Kidney (tissue), 14 donors: Measurements from ENCODE around the gene C12orf75. TPM values are rescaled to one million over a fixed set of nuclear protein-coding genes. Genes with fewer than 3 reads are reported as not detected.
"Not testable (repeated sequence)": the region's sequence is repeated elsewhere in the genome, so short reads cannot be mapped to it uniquely, and the experiment has no call there.

Experiments
- DNase-seq, 5 donors: peaks; one replicate each; pipeline ENCODE4 v3.0.0-alpha.2; 2013 to 2020
- FAIRE-seq: peaks from 2 replicates; lab custom pipeline; 2012; peaks lifted over from hg19 to GRCh38; lab: Jason Lieb, UNC
- H3K27ac ChIP-seq, 2 donors: one replicate each; pipeline ENCODE4 v1.7.0; 2013; ENCODE audit warnings: low read depth in 2 of 2, low read length in 2 of 2, inconsistent platforms in 1 of 2
- H3K27me3 ChIP-seq: one replicate; pipeline ENCODE4 v1.7.1; 2013; ENCODE audit warnings: low read length, inconsistent platforms; ENCODE audit not compliant: control insufficient read depth, insufficient read depth
- H3K36me3 ChIP-seq, 3 donors: one replicate each; pipeline versions ENCODE4 v1.7.0 to v1.7.1; 2013; ENCODE audit warnings: low read length in 3 of 3, control low read depth in 1 of 3, inconsistent platforms in 1 of 3; ENCODE audit not compliant: insufficient read depth in 3 of 3, control insufficient read depth in 2 of 3
- H3K4me1 ChIP-seq, 3 donors: one replicate each; pipeline versions ENCODE4 v1.7.0 to v1.7.1; 2013; ENCODE audit warnings: low read length in 3 of 3, inconsistent platforms in 1 of 3, low read depth in 1 of 3; ENCODE audit not compliant: control insufficient read depth in 2 of 3, insufficient read depth in 2 of 3
- H3K4me3 ChIP-seq, 3 donors: one replicate each; pipeline versions ENCODE4 v1.7.0 to v1.8.1; 2013; ENCODE audit warnings: low read length in 3 of 3, control low read depth in 1 of 3, inconsistent platforms in 1 of 3
- H3K9ac ChIP-seq, 3 donors: one replicate each; pipeline versions ENCODE4 v1.7.0 to v1.7.1; 2013; ENCODE audit warnings: low read length in 3 of 3, control low read depth in 1 of 3, inconsistent platforms in 1 of 3
- H3K9me3 ChIP-seq, 3 donors: one replicate each; pipeline versions ENCODE4 v1.7.0 to v1.7.1; 2013; ENCODE audit warnings: low read length in 3 of 3, control low read depth in 1 of 3, inconsistent platforms in 1 of 3; ENCODE audit not compliant: control insufficient read depth in 2 of 3, insufficient read depth in 1 of 3
- intact Hi-C: fragments of 100-400 bp; cut with DNase I; formaldehyde crosslinking; loops from one replicate; pipeline ENCODE4 v1.11.1; 2022
- polyA plus RNA-seq: library from polyadenylated mRNA; stranded (reverse); fragments of 350-450 nt; fragmentation: Illumina TruSeq; extraction: RNeasy Lipid Tissue Mini Kit (QIAGEN cat#74804); gene quantifications from one replicate; pipeline ENCODE4 v1.2.3, GENCODE V29; 2014; ENCODE audit warnings: low read depth, low replicate concordance; ENCODE audit not compliant: insufficient read depth
- total RNA-seq: library from RNA; stranded (reverse); fragmentation: NEBNext Ultra II Directional; extraction: Animal tissue kit (Norgen Biotek cat#: 25700); gene quantifications from one replicate; pipeline ENCODE4 v1.2.1, GENCODE V29; 2021
- TF ChIP-seq, protein P1 (sequence below): IDR thresholded peaks from 3 replicates; pipeline ENCODE4 v1.5.1; 2012; ENCODE audit warnings: mild to moderate bottlenecking, moderate library complexity, borderline replicate concordance; ENCODE audit not compliant: insufficient read depth; ENCODE audit errors: extremely low read depth
- donor health status: control.
- donor health status: control.
- donor health status: control.
- donor health status: control.
- donor health status: control.
- donor health status: DM: yes; HTN: yes; CAD: no.
- donor health status: Normal renal cell carcinoma (clear cell type).

The C12orf75 gene
- total and polyA plus RNA-seq, 2 donors from 2014 or later, result 107 to 127 TPM

DNA sequence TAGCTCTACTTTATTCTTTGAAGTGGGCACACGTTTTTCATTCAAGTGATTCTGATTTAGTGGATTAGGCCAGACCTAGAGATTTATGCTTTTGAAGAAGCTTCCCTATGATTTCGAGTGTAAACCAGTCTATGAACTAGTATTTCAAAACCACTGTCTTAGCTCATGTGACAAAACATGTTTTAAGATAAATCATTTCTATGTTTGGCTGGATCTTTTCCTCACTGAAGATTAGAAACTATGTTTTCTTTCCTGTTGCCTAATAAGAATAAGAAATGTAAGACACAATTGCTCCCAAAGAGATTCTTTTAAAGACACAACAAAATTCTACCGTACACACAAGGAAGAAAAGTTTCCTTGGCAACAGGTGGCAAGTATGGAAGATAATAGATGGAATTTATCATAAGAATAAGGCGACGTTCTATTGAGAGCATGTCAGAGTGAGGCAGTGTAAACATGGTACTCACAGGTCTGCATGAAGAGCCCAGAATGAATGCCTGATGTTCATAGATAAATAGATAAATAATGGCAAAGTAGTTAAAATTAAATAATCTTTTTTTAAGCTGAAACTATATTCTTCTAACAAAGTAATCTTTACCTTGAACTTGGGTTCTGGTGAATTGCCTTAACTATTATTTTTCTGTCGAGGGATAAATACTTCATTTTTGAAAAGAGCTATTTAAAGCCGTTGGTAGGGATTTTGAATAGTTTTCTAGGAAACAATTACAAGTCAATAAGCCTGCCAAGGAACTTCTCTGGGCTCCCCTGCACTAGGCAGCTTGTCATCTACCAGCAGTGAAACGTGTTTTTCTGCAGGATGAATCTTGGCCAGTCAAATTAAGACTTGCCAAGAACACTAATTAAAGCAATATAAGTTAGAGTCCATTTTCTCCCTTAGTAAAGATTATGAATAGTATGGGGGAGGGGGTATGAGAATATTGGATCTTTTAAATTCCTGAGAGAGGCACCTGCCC is 34.1 kb upstream of the C12orf75 start:
- H3K27me3 ChIP-seq, result no peaks in the 10 kb centered on the region
- H3K4me3 ChIP-seq, result no peak overlapping the region
- TF ChIP-seq, protein P1, sequence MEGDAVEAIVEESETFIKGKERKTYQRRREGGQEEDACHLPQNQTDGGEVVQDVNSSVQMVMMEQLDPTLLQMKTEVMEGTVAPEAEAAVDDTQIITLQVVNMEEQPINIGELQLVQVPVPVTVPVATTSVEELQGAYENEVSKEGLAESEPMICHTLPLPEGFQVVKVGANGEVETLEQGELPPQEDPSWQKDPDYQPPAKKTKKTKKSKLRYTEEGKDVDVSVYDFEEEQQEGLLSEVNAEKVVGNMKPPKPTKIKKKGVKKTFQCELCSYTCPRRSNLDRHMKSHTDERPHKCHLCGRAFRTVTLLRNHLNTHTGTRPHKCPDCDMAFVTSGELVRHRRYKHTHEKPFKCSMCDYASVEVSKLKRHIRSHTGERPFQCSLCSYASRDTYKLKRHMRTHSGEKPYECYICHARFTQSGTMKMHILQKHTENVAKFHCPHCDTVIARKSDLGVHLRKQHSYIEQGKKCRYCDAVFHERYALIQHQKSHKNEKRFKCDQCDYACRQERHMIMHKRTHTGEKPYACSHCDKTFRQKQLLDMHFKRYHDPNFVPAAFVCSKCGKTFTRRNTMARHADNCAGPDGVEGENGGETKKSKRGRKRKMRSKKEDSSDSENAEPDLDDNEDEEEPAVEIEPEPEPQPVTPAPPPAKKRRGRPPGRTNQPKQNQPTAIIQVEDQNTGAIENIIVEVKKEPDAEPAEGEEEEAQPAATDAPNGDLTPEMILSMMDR, result no peak
- no peak for FAIRE-seq
- no peak overlapping the region for H3K27ac ChIP-seq
- intact Hi-C loops, result no loop called here
- DNase-seq, result no peak
- no peaks in the 10 kb centered on the region for H3K36me3 ChIP-seq
- H3K9ac ChIP-seq, result no peak overlapping the region
- no peaks in the 10 kb centered on the region for H3K4me1 ChIP-seq
- H3K9me3 ChIP-seq, result no peaks in the 10 kb centered on the region

DNA sequence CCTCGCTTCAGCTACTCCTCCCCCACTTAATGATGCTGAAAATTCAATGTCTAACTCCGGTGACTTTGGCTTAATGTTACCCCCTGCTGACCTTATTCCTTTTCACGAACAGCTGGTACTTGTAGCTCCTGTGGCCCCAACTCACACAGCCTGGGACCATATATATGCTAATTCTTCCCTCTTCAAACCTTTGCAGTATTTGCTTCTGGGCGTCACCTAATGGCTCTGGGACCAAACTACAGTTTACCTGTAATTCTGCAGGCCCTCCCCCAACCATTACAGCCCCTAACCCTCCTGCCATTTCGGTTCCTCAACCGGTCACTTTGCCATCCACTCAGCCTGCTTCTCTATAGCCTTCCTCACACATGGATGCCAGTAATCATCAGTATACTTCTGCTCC is 29.6 kb upstream of the C12orf75 start:
- no peak for DNase-seq
- no peak for FAIRE-seq
- TF ChIP-seq, protein P1, result no peak
- Histone ChIP-seq H3K27ac (no peak overlapping the region), H3K9ac (no peak overlapping the region), H3K27me3 (no peaks in the 10 kb centered on the region), H3K9me3 (no peaks in the 10 kb centered on the region), H3K4me1 (no peaks in the 10 kb centered on the region), H3K36me3 (no peaks in the 10 kb centered on the region), H3K4me3 (no peak overlapping the region)
- intact Hi-C loops, result no loop called here

GRCh38 chr12:105301696-105302095 is 28.8 kb upstream of the C12orf75 start:
- no peak overlapping the region for H3K27ac ChIP-seq
- H3K9me3 ChIP-seq, result no peaks in the 10 kb centered on the region
- H3K4me3 ChIP-seq, result no peak overlapping the region
- no peak for DNase-seq
- H3K27me3 ChIP-seq, result no peaks in the 10 kb centered on the region
- FAIRE-seq, result no peak
- H3K9ac ChIP-seq, result no peak overlapping the region
- intact Hi-C loops, result no loop called here
- no peaks in the 10 kb centered on the region for H3K4me1 ChIP-seq
- no peaks in the 10 kb centered on the region for H3K36me3 ChIP-seq
- TF ChIP-seq, protein P1, result no peak

DNA sequence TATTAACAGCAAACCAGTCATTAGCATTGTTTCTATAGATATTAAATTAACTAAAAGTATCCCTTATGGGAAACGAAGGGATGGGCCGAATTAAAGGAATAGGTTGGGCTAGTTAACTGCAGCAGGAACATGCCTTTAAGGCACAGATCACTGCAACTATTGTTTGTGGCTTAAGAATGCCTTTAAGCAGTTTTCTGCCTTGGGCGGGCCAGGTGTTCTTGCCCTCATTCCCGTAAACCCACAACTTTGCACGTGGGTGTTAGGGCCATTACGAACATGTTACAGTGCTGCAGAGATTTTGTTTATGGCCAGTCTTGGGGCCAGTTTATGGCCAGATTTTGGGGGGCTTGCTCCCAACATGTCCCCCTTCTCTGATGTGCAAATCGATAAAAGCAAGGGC is 27.5 kb upstream of the C12orf75 start:
- DNase-seq, intact Hi-C loops: not testable (repeated sequence)

DNA sequence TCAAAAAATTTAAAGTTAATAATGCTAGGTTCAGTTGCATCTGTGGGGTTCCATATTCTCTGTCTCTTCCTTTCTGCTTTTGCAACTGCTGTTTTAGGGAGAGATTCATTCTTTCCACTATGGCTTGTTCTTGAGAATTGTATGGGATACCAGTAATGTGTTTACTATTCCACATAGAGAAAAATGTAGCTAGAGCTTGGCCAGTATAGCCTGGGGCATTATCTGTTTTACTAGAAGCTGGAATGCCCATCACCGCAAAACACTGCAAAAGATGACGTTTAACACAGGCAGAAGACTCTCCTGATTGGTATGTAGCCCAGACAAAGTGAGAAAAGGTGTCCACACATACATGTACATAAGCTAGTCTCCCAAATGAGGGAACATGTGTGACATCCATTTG is 25.9 kb upstream of the C12orf75 start:
- H3K9ac ChIP-seq, FAIRE-seq, H3K9me3 ChIP-seq, H3K4me3 ChIP-seq, H3K27me3 ChIP-seq, H3K27ac ChIP-seq, H3K36me3 ChIP-seq, intact Hi-C loops, DNase-seq, H3K4me1 ChIP-seq: not testable (repeated sequence)

More for the DNA sequence above, 27.5 kb upstream of the C12orf75 start:
- H3K27me3 ChIP-seq, H3K4me1 ChIP-seq, H3K27ac ChIP-seq, FAIRE-seq, H3K4me3 ChIP-seq, H3K9me3 ChIP-seq, H3K9ac ChIP-seq, H3K36me3 ChIP-seq: not testable (repeated sequence)
